Measurements from ENCODE around the gene PAX3. TPM values are rescaled to one million over a fixed set of nuclear protein-coding genes. Genes with fewer than 3 reads are reported as not detected.

Gene PAX3
- total RNA-seq, 4 donors from 2014 or later: 2.7 to 4.5 (median 3.6) TPM

GRCh38 chr2:222250313-222250712, 48.5 kb downstream of the PAX3 start:
- no peak overlapping the region for H3K27ac ChIP-seq
- no peaks in the 10 kb centered on the region for H3K9me3 ChIP-seq
- intact Hi-C loops (cut with DNase I; ENCODE audit: low total_unique reads): no loop called here
- DNase-seq (no peak), ATAC-seq (no peak)
- H3K4me3 ChIP-seq: no peak overlapping the region
- no peaks in the 10 kb centered on the region for H3K36me3 ChIP-seq
- H3K27me3 ChIP-seq: no peaks in the 10 kb centered on the region
- TF ChIP-seq CTCF (IDR thresholded peaks at IDR 0.05 in 4 of 5, conservative IDR thresholded peaks at IDR 0.05 in 1 of 5) (no peak), POLR2A (IDR thresholded peaks at IDR 0.05) (no peak)
- no peaks in the 10 kb centered on the region for H3K4me1 ChIP-seq
- in situ Hi-C loops (cut with MboI; ENCODE audit: low sequenced_read_pairs in 4 of 4): no loop called here

GRCh38 chr2:222249444-222249843, 49.4 kb downstream of the PAX3 start:
- no peak for DNase-seq
- in situ Hi-C loops (cut with MboI; ENCODE audit: low sequenced_read_pairs in 4 of 4): no loop called here
- Histone ChIP-seq H3K36me3 (no peaks in the 10 kb centered on the region), H3K4me3 (no peak overlapping the region), H3K27me3 (no peaks in the 10 kb centered on the region), H3K4me1 (no peaks in the 10 kb centered on the region), H3K9me3 (no peaks in the 10 kb centered on the region), H3K27ac (no peak overlapping the region)
- intact Hi-C loops (cut with DNase I; ENCODE audit: low total_unique reads): no loop called here
- ATAC-seq: no peak
- TF ChIP-seq POLR2A (IDR thresholded peaks at IDR 0.05): no peak
- no peak for TF ChIP-seq CTCF (IDR thresholded peaks at IDR 0.05 in 4 of 5, conservative IDR thresholded peaks at IDR 0.05 in 1 of 5)

- intact Hi-C loops (cut with DNase I; ENCODE audit: low total_unique reads): no loop called here
- Histone ChIP-seq H3K9me3 (no peaks in the 10 kb centered on the region), H3K27me3 (no peaks in the 10 kb centered on the region), H3K36me3 (no peaks in the 10 kb centered on the region), H3K27ac (no peak overlapping the region), H3K4me3 (no peak overlapping the region), H3K4me1 (no peaks in the 10 kb centered on the region)
- no peak for ATAC-seq
- in situ Hi-C loops (cut with MboI; ENCODE audit: low sequenced_read_pairs in 4 of 4): no loop called here
- TF ChIP-seq POLR2A (IDR thresholded peaks at IDR 0.05) (no peak), CTCF (IDR thresholded peaks at IDR 0.05 in 4 of 5, conservative IDR thresholded peaks at IDR 0.05 in 1 of 5) (no peak)
- no peak for DNase-seq
These were observed 50.0 kb downstream of the PAX3 start for GRCh38 chr2:222248818-222249217.

- Histone ChIP-seq H3K27me3 (no peaks in the 10 kb centered on the region), H3K27ac (no peak overlapping the region), H3K36me3 (no peaks in the 10 kb centered on the region), H3K9me3 (no peaks in the 10 kb centered on the region), H3K4me3 (no peak overlapping the region), H3K4me1 (no peaks in the 10 kb centered on the region)
- DNase-seq (no peak), ATAC-seq (no peak)
- no peak for TF ChIP-seq POLR2A (IDR thresholded peaks at IDR 0.05)
- no peak for TF ChIP-seq CTCF (IDR thresholded peaks at IDR 0.05 in 4 of 5, conservative IDR thresholded peaks at IDR 0.05 in 1 of 5)
- in situ Hi-C loops (cut with MboI; ENCODE audit: low sequenced_read_pairs in 4 of 4): no loop called here
- intact Hi-C loops (cut with DNase I; ENCODE audit: low total_unique reads): no loop called here
These were observed 50.5 kb downstream of the PAX3 start for GRCh38 chr2:222248256-222248655.

GRCh38 chr2:222242532-222242931, 56.3 kb downstream of the PAX3 start:
- intact Hi-C loops (cut with DNase I; ENCODE audit: low total_unique reads): no loop called here
- no peaks in the 10 kb centered on the region for H3K27me3 ChIP-seq
- no peaks in the 10 kb centered on the region for H3K4me1 ChIP-seq
- no peaks in the 10 kb centered on the region for H3K36me3 ChIP-seq
- TF ChIP-seq POLR2A (IDR thresholded peaks at IDR 0.05) (no peak), CTCF (IDR thresholded peaks at IDR 0.05 in 4 of 5, conservative IDR thresholded peaks at IDR 0.05 in 1 of 5) (no peak)
- no peak for DNase-seq
- no peaks in the 10 kb centered on the region for H3K9me3 ChIP-seq
- no peak overlapping the region for H3K27ac ChIP-seq
- no peak overlapping the region for H3K4me3 ChIP-seq
- in situ Hi-C loops (cut with MboI; ENCODE audit: low sequenced_read_pairs in 4 of 4): no loop called here
- ATAC-seq: no peak
